ENCODE data around the gene SF1. TPM values are rescaled to one million over a fixed set of nuclear protein-coding genes. Genes with fewer than 3 reads are reported as not detected.

SF1 gene
- total RNA-seq, 6 donors from 2014 or later = 231 to 625 (median 265) TPM

- WGBS, 2 donors = 34 to 53% methylated on average over 12 to 20 of the region's 21 CpGs
Measured at GRCh38 chr11:64716473-64717267, 61.7 kb downstream of the SF1 start.

GRCh38 chr11:64715756-64716472 lies 62.4 kb downstream of the SF1 start:
- peaks cover 14 to 29% (median 15%) of the 10 kb centered on the region in 4 donors for H3K4me1 ChIP-seq
- H3K4me3 ChIP-seq = no peak overlapping the region
- H3K9me3 ChIP-seq = no peaks in the 10 kb centered on the region
- H3K27ac ChIP-seq = no peak overlapping the region
- TF ChIP-seq CTCF (IDR thresholded peaks at IDR 0.05) = no peak
- no peak for TF ChIP-seq POLR2AphosphoS5 (IDR thresholded peaks at IDR 0.05)
- H3K36me3 ChIP-seq = no peaks in the 10 kb centered on the region
- H3K27me3 ChIP-seq = peaks cover 2 to 55% (median 33%) of the 10 kb centered on the region in 4 donors
- DNase-seq (no peak), ATAC-seq (ENCODE audit: low FRiP score in 2 of 2) (no peak)
- WGBS, 2 donors = 29 to 50% methylated on average over 6 to 13 of the region's 13 CpGs

More at GRCh38 chr11:64716473-64717267, 61.7 kb downstream of the SF1 start:
- Histone ChIP-seq H3K27me3 (peaks cover 0 to 47% (median 28%) of the 10 kb centered on the region in 4 donors), H3K36me3 (no peaks in the 10 kb centered on the region), H3K4me1 (peaks cover 6 to 22% (median 13%) of the 10 kb centered on the region in 4 donors), H3K27ac (no peak overlapping the region), H3K4me3 (no peak overlapping the region), H3K9me3 (no peaks in the 10 kb centered on the region)
- no peak for DNase-seq
- no peak for TF ChIP-seq POLR2A (IDR thresholded peaks at IDR 0.05)
- TF ChIP-seq POLR2AphosphoS5 (IDR thresholded peaks at IDR 0.05) = no peak
- no peak for TF ChIP-seq EP300 (IDR thresholded peaks at IDR 0.05)
- TF ChIP-seq CTCF (IDR thresholded peaks at IDR 0.05) = no peak
- no peak for ATAC-seq (ENCODE audit: low FRiP score in 2 of 2)

DNA sequence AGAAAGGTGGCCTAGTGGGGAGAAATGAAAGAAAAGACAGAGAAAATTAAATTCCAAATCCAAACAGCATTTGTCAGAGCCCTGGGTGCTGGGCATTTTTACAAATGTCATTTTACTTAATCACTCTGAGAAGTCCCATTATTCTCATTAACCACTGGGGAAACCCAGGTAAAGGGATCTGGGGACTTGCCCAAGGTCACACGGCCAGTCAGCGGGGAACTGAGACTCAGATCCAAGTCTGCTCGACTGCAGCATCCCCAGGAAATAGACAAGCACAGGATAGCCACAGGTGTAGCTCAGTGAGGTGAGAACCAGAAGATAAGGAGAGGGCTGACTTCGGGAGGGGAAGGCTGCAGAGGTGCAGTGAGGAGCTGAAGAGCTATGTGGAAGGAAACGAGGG lies 63.2 kb downstream of the SF1 start:
- no peak for DNase-seq
- Histone ChIP-seq H3K9me3 (no peaks in the 10 kb centered on the region), H3K36me3 (no peaks in the 10 kb centered on the region), H3K27me3 (peaks cover 2 to 60% (median 34%) of the 10 kb centered on the region in 4 donors), H3K4me1 (peaks cover 15 to 30% (median 15%) of the 10 kb centered on the region in 4 donors), H3K4me3 (no peak overlapping the region), H3K27ac (no peak overlapping the region)
- WGBS, 2 donors = 50 to 58% methylated on average over 5 of the region's 5 CpGs
- TF ChIP-seq EP300 (IDR thresholded peaks at IDR 0.05) (no peak), POLR2A (IDR thresholded peaks at IDR 0.05) (no peak), CTCF (IDR thresholded peaks at IDR 0.05) (no peak), POLR2AphosphoS5 (IDR thresholded peaks at IDR 0.05) (no peak)
- ATAC-seq (ENCODE audit: low FRiP score in 2 of 2) = no peak

DNA sequence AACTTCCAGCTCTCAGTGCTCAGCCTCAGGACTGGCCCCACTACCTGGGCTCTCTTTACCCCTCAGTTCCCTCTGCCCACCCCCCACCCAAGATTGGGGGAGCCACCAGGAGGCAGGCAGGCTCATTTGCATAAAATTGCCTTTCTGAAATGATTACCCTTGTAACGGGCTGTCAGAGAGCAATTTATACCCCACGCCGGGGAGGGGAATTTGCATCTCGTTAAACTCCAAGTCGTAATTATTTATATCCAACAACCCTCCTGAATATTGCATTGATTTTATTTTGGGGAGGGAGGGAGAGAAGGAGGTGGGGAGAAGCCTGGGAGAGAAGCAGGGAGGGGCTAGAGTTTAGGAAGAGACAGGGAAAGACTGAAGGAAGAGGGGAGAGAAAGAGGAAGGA lies 63.7 kb downstream of the SF1 start:
- Histone ChIP-seq H3K27me3 (peaks cover 2 to 60% (median 34%) of the 10 kb centered on the region in 4 donors), H3K9me3 (no peaks in the 10 kb centered on the region), H3K4me3 (no peak overlapping the region), H3K36me3 (no peaks in the 10 kb centered on the region), H3K27ac (no peak overlapping the region), H3K4me1 (peaks cover 15 to 30% (median 15%) of the 10 kb centered on the region in 4 donors)
- ATAC-seq (ENCODE audit: low FRiP score in 2 of 2) (no peak), DNase-seq (no peak)
- WGBS, 2 donors = 45 to 68% methylated on average over 5 of the region's 5 CpGs
- TF ChIP-seq CTCF (IDR thresholded peaks at IDR 0.05) (no peak), EP300 (IDR thresholded peaks at IDR 0.05) (no peak), POLR2A (IDR thresholded peaks at IDR 0.05) (no peak), POLR2AphosphoS5 (IDR thresholded peaks at IDR 0.05) (no peak)

Other genes with a start within 250 kb of the SF1 start
- not detected for gene SLC22A11, start 222.6 kb downstream of the SF1 start, total RNA-seq
- not detected for gene SLC22A12, start 187.3 kb downstream of the SF1 start, total RNA-seq
- gene NRXN2, start 55.3 kb downstream of the SF1 start, total RNA-seq = 10 to 100 TPM in 1 of 6 donors, 1 to 10 TPM in 2, under 1 TPM in 1, not detected in 2; 0.59 to 21.6 (median 2.9) TPM
- gene RASGRP2, start 34.4 kb downstream of the SF1 start, total RNA-seq = 10 to 100 TPM; 20.5 to 80.7 (median 33.9) TPM
- 1 to 10 TPM; 1.0 to 3.7 (median 1.5) TPM for gene PYGM, start 18.6 kb downstream of the SF1 start, total RNA-seq
- gene MAP4K2, start 24.7 kb upstream of the SF1 start, total RNA-seq = 10 to 100 TPM; 19.0 to 84.7 (median 29.2) TPM
- 10 to 100 TPM; 15.4 to 47.1 (median 24.4) TPM for gene MEN1, start 32.0 kb upstream of the SF1 start, total RNA-seq
- 10 to 100 TPM; 21.6 to 62.4 (median 26.0) TPM for gene CDC42BPG, start 66.1 kb upstream of the SF1 start, total RNA-seq
- gene EHD1, start 100.1 kb upstream of the SF1 start, total RNA-seq = 100 to 1,000 TPM in 4 of 6 donors, 10 to 100 TPM in 2; 43.0 to 167 (median 103) TPM
- gene ATG2A, start 138.7 kb upstream of the SF1 start, total RNA-seq = 10 to 100 TPM; 24.6 to 59.2 (median 33.3) TPM
- 10 to 100 TPM; 21.0 to 48.1 (median 27.5) TPM for gene PPP2R5B, start 146.1 kb upstream of the SF1 start, total RNA-seq
- gene GPHA2, start 157.4 kb upstream of the SF1 start, total RNA-seq = not detected
- under 1 TPM in 1 of 6 donors, not detected in 5; 0.15 TPM for gene MAJIN, start 193.6 kb upstream of the SF1 start, total RNA-seq
- 10 to 100 TPM in 1 of 6 donors, 1 to 10 TPM in 5; 1.7 to 36.7 (median 6.0) TPM for gene BATF2, start 218.4 kb upstream of the SF1 start, total RNA-seq
- 100 to 1,000 TPM in 1 of 6 donors, 10 to 100 TPM in 5; 41.9 to 113 (median 81.2) TPM for gene ARL2, start 235.6 kb upstream of the SF1 start, total RNA-seq
- gene SNX15, start 248.9 kb upstream of the SF1 start, total RNA-seq = 10 to 100 TPM; 14.7 to 32.1 (median 21.2) TPM

Data from upper lobe of left lung (tissue), 6 donors.